T1000 (cell line): ENCODE measurements around the gene TOMM20.

Experiments
- DNase-seq: peaks from one replicate; lab custom pipeline; 2025; ENCODE audit warnings: mixed read lengths; lab: John Stamatoyannopoulos, UW

Gene TOMM20

DNA sequence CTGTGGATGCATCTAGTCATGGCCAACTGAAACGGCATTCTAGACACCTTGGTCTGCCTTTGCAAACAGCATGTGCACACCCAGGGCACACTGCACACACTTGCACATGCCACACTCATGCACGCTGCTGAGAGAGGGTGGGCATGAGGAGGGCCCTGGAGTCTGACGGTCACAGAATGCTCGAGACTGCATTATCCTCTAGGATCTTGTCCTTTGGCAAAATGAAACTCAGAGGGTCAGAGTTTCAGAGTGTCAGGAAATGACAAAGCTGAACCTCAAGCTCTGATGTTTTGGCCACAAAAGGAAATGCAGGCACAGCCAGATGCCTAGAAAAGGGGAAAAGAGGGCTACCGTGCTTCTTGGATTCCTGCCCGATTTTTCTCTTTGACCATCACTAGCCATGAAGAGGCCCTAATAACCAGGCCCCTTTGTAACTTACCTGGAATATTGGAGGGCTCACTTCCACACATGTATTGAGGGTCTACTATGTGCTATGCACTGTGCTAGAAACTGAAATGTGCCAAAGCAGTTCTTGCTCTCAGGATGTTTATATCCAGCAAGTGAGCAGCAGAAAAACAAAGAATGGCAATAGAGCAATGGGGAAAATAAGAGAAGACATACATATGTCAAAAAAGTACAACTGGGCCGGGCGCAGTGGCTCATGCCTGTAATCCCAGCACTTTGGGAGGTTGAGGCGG lies 65.4 kb downstream of the TOMM20 start:
- DNase-seq: no peak

GRCh38 chr1:235060607-235061470 lies 67.8 kb downstream of the TOMM20 start:
- DNase-seq: no peak
